ENCODE measurements around the gene SHMT1.
"Not testable (repeated sequence)": the region's sequence is repeated elsewhere in the genome, so short reads cannot be mapped to it uniquely, and the experiment has no call there.

SHMT1 gene

GRCh38 chr17:18298061-18298460 is 65.3 kb downstream of the SHMT1 start:
- in situ Hi-C loops (cut with HindIII; ENCODE audit: low sequenced_read_pairs): not testable (repeated sequence)

DNA sequence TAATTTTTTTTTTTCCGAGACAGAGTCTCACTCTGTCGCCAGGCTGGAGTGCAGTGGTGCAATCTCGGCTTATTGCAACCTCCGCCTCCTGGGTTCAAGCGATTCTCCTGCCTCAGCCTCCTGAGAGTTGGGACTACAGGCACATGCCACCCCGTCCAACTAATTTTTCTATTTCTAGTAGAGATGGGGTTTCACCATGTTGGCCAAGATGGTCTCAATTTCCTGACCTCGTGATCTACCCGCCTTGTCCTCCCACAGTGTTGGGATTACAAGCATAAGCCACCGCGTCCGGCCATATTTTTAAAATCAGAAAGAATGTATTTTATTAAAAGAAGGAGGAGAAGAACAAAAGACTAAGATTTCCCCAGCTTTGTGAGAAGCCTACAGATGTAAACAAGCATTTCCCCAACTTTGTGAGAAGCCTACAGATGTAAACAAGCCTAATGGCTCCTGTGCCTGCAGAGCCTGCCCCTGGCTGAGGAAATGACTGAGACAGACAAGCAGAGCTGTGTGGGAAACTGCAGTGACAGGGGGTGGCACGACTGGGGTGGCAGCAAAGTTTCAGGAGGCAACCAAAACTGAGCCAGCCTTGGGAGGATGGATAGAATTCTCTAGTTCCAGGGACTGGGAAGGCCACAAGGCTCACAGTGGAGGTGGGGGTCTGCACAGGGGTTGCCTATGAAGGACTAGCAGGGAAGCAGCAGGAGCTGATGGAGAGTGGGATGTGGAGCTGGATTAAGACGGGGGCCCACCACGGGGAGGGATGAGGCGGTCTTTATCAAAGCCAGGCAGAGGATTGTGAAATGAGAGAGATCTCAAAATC is 71.4 kb downstream of the SHMT1 start:
- in situ Hi-C loops (cut with HindIII; ENCODE audit: low sequenced_read_pairs): no loop called here

GRCh38 chr17:18285296-18285695 is 78.1 kb downstream of the SHMT1 start:
- in situ Hi-C loops (cut with HindIII; ENCODE audit: low sequenced_read_pairs): no loop called here

DNA sequence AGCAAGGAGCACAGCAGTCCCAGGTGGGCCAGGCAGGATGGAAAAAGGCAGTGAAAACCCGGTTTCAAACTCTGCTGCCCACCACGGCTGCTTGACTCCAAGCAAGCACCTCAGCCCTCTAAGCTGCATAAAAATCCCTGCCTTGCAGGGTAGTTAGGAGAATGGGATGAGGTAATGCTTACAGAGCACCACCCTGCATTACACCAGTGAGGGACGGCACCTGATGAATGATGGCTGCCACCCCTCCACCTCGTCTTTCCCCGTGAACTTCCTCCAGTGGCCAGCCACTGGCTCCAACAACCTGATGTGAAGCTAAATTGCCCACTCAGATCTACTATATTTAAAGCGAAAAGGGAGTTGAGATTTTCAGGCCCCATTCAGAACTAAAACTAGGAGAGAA is 81.6 kb downstream of the SHMT1 start:
- in situ Hi-C loops (cut with HindIII; ENCODE audit: low sequenced_read_pairs): no loop called here

DNA sequence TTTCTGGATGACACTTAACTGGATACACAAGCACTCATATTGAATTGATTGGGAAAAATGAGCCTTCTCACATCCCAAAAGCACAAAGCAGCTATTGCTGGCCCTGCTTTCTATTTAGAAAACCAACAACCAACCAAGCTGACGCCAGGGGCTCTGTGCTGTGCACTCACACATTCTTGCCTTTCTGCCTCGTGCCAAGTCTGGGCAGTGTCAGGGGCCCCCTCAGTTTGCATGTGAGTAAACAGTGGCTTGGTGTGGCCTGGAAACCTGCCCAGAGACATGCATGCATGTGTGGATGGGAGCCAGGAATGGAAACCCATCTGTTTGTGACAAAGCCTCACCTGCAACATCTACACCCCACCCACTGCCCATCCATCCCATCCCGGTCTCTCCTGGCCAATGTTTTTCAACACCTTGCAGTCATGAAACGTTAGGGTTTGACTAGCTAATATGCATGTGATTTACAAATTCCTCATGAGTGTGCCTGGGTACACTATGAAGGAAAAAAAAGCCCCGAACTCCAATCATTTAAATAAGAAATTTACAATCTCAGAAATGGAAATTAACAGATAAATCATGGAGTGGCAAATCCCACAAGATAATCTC is 82.5 kb downstream of the SHMT1 start:
- in situ Hi-C loops (cut with HindIII; ENCODE audit: low sequenced_read_pairs): no loop called here

- in situ Hi-C loops (cut with HindIII; ENCODE audit: low sequenced_read_pairs): no loop called here
These were observed 83.1 kb downstream of the SHMT1 start for GRCh38 chr17:18280249-18280648.

- in situ Hi-C loops (cut with HindIII; ENCODE audit: low sequenced_read_pairs): loop anchor here (10.0 kb wide), 1 partner anchor 174 kb away; the partner anchor contains the start of gene MYO15A
These were observed 84.5 kb downstream of the SHMT1 start for GRCh38 chr17:18278867-18279266.

Measured in endothelial cell of hepatic sinusoid (primary cell).